Kidney (tissue), 14 donors: ENCODE results near the gene B3GNT3. TPM values are rescaled to one million over a fixed set of nuclear protein-coding genes. Genes with fewer than 3 reads are reported as not detected.

Experiments used
- DNase-seq, 5 donors: peaks; one replicate each; pipeline ENCODE4 v3.0.0-alpha.2; 2013 to 2020
- FAIRE-seq: peaks from 2 replicates; lab custom pipeline; 2012; peaks lifted over from hg19 to GRCh38; lab: Jason Lieb, UNC
- H3K27ac ChIP-seq, 2 donors: one replicate each; pipeline ENCODE4 v1.7.0; 2013; ENCODE audit warnings: low read depth in 2 of 2, low read length in 2 of 2, inconsistent platforms in 1 of 2
- H3K27me3 ChIP-seq: one replicate; pipeline ENCODE4 v1.7.1; 2013; ENCODE audit warnings: low read length, inconsistent platforms; ENCODE audit not compliant: control insufficient read depth, insufficient read depth
- H3K36me3 ChIP-seq, 3 donors: one replicate each; pipeline versions ENCODE4 v1.7.0 to v1.7.1; 2013; ENCODE audit warnings: low read length in 3 of 3, control low read depth in 1 of 3, inconsistent platforms in 1 of 3; ENCODE audit not compliant: insufficient read depth in 3 of 3, control insufficient read depth in 2 of 3
- H3K4me1 ChIP-seq, 3 donors: one replicate each; pipeline versions ENCODE4 v1.7.0 to v1.7.1; 2013; ENCODE audit warnings: low read length in 3 of 3, inconsistent platforms in 1 of 3, low read depth in 1 of 3; ENCODE audit not compliant: control insufficient read depth in 2 of 3, insufficient read depth in 2 of 3
- H3K4me3 ChIP-seq, 3 donors: one replicate each; pipeline versions ENCODE4 v1.7.0 to v1.8.1; 2013; ENCODE audit warnings: low read length in 3 of 3, control low read depth in 1 of 3, inconsistent platforms in 1 of 3
- H3K9ac ChIP-seq, 3 donors: one replicate each; pipeline versions ENCODE4 v1.7.0 to v1.7.1; 2013; ENCODE audit warnings: low read length in 3 of 3, control low read depth in 1 of 3, inconsistent platforms in 1 of 3
- H3K9me3 ChIP-seq, 3 donors: one replicate each; pipeline versions ENCODE4 v1.7.0 to v1.7.1; 2013; ENCODE audit warnings: low read length in 3 of 3, control low read depth in 1 of 3, inconsistent platforms in 1 of 3; ENCODE audit not compliant: control insufficient read depth in 2 of 3, insufficient read depth in 1 of 3
- CTCF ChIP-seq: IDR thresholded peaks from 3 replicates; pipeline ENCODE4 v1.5.1; 2012; ENCODE audit warnings: mild to moderate bottlenecking, moderate library complexity, borderline replicate concordance; ENCODE audit not compliant: insufficient read depth; ENCODE audit errors: extremely low read depth
- intact Hi-C: fragments of 100-400 bp; cut with DNase I; formaldehyde crosslinking; loops from one replicate; pipeline ENCODE4 v1.11.1; 2022
- polyA plus RNA-seq: library from polyadenylated mRNA; stranded (reverse); fragments of 350-450 nt; fragmentation: Illumina TruSeq; extraction: RNeasy Lipid Tissue Mini Kit (QIAGEN cat#74804); gene quantifications from one replicate; pipeline ENCODE4 v1.2.3, GENCODE V29; 2014; ENCODE audit warnings: low read depth, low replicate concordance; ENCODE audit not compliant: insufficient read depth
- total RNA-seq: library from RNA; stranded (reverse); fragmentation: NEBNext Ultra II Directional; extraction: Animal tissue kit (Norgen Biotek cat#: 25700); gene quantifications from one replicate; pipeline ENCODE4 v1.2.1, GENCODE V29; 2021
- donor health status: control.
- donor health status: control.
- donor health status: control.
- donor health status: control.
- donor health status: control.
- donor health status: DM: yes; HTN: yes; CAD: no.
- donor health status: Normal renal cell carcinoma (clear cell type).

B3GNT3 gene
- total and polyA plus RNA-seq, 2 donors from 2014 or later, result 2.0 to 36.2 TPM

DNA sequence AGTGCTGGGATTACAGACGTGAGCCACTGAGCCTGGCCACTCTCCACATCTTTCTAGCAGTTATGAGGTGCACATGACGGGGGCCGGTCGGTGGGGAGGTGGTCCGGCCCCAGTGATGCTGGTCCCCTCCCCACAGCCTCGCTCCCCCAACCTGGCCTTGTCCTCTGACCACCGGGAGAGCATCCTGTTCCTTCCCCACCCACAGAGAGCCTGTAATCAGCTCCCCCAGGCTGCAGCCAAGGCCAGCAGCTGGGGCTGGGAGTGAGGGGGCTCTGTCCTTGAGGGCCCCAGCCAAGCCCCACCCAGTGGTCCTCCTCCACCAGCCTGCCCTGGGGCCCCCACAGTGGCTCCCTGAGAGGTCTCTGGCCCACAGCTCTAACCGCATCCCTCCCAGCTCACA, 29.4 kb downstream of the B3GNT3 start:
- no peak for FAIRE-seq
- H3K27me3 ChIP-seq, result no peaks in the 10 kb centered on the region
- H3K36me3 ChIP-seq, result no peaks in the 10 kb centered on the region

GRCh38 chr19:17826508-17827056, 31.6 kb downstream of the B3GNT3 start:
- DNase-seq, result no peak
- no peaks in the 10 kb centered on the region for H3K4me1 ChIP-seq
- no peaks in the 10 kb centered on the region for H3K36me3 ChIP-seq
- no peak for TF ChIP-seq CTCF
- intact Hi-C loops, result no loop called here
- H3K9ac ChIP-seq, result no peak overlapping the region
- FAIRE-seq, result no peak
- no peak overlapping the region for H3K27ac ChIP-seq
- H3K4me3 ChIP-seq, result no peak overlapping the region
- H3K9me3 ChIP-seq, result no peaks in the 10 kb centered on the region
- no peaks in the 10 kb centered on the region for H3K27me3 ChIP-seq

More for the DNA sequence above, 29.4 kb downstream of the B3GNT3 start:
- Histone ChIP-seq H3K27ac (no peak overlapping the region), H3K9ac (no peak overlapping the region), H3K4me3 (no peak overlapping the region), H3K9me3 (no peaks in the 10 kb centered on the region), H3K4me1 (no peaks in the 10 kb centered on the region)
- TF ChIP-seq CTCF, result no peak
- intact Hi-C loops, result no loop called here
- no peak for DNase-seq

- no peak for TF ChIP-seq CTCF
- Histone ChIP-seq H3K9me3 (no peaks in the 10 kb centered on the region), H3K36me3 (no peaks in the 10 kb centered on the region), H3K27me3 (no peaks in the 10 kb centered on the region), H3K27ac (peak overlapping the region in 1 of 2 donors; percentile 28), H3K4me3 (peak overlapping the region in 1 of 3 donors; percentile 49), H3K4me1 (no peaks in the 10 kb centered on the region), H3K9ac (no peak overlapping the region)
- FAIRE-seq (no peak), DNase-seq (peak; percentile 60 to 89 (median 70))
- intact Hi-C loops, result no loop called here
These were observed 35.1 kb downstream of the B3GNT3 start for GRCh38 chr19:17829855-17830566.
